ENCODE results near the gene DUSP18. TPM values are rescaled to one million over a fixed set of nuclear protein-coding genes. Genes with fewer than 3 reads are reported as not detected.
A peak's percentile ranks its signal among the peaks of the same experiment; 100 is the strongest.
"Not testable (repeated sequence)": the region's sequence is repeated elsewhere in the genome, so short reads cannot be mapped to it uniquely, and the experiment has no call there.

Gene DUSP18
- total RNA-seq, 1 experiment from 2014 or later = 4.3 TPM

GRCh38 chr22:30679895-30680690, 12.4 kb upstream of the DUSP18 start:
- DNase-seq (ENCODE audit: low read depth) = not testable (repeated sequence)

DNA sequence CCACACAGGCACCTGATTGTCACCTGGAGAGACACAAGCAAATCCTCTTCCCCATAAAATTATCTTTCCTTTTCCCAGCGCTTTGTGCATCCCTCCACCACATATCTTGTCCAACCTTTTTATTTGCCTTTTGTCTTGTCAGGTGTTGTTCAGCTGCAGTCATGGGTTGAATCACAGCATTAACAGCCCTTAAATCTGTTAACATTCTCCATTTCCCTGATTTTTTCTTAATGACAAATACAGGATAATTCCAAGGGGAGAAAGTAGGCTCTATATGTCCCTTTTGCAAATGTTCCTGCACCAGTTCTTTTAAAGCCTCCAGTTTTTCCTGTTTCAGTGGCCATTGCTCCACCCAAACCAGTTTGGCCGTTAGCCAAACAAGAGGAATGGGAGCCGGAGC, 8.9 kb upstream of the DUSP18 start:
- DNase-seq (ENCODE audit: low read depth) = not testable (repeated sequence)

- DNase-seq (ENCODE audit: low read depth) = no peak
Observed at GRCh38 chr22:30675436-30675835, 7.8 kb upstream of the DUSP18 start.

- no peak for DNase-seq (ENCODE audit: low read depth)
Observed at GRCh38 chr22:30674482-30674881, 6.8 kb upstream of the DUSP18 start.

GRCh38 chr22:30673136-30673535, 5.5 kb upstream of the DUSP18 start:
- no peak for DNase-seq (ENCODE audit: low read depth)

GRCh38 chr22:30671071-30671470, 3.4 kb upstream of the DUSP18 start:
- no peak for DNase-seq (ENCODE audit: low read depth)

DNA sequence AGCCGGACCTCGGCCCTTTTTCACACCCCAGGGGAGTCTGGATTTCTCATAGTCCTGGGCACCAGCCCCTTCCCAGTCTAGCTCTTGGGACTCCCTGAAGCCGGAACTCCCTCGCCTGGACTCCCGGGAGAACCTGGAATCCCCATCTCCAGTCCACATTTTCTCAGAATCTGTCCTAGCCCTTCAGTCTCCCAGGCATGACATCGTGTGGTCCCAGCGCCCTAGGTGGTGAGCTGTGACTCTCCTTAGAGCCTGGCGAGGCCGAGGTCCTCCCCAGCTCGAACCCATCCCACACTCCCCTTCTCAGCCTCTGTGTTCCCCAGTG, 673 bp upstream of the DUSP18 start:
- DNase-seq (ENCODE audit: low read depth) = peak; percentile 17

GRCh38 chr22:30667107-30667493, 575 bp downstream of the DUSP18 start:
- DNase-seq (ENCODE audit: low read depth) = no peak

DNA sequence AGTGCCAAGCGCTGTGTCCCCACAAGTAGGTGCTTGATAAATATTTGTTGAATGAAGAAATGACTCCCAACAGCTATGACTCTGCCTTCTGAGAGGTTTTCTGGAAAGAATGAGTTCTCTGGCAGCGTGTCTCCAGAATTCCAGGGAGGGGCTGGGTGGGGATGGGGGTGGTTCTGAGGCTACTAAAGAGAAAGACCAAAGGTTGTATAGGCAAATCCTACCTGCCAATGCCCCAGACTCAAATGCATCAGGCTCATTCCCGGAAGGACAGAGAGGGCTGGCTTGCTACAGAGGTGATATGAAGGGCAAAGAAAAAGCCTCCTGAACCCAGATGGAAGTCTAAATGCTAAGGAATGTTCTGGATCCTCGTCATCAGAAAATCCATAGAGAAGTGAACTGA, 1.9 kb downstream of the DUSP18 start:
- no peak for DNase-seq (ENCODE audit: low read depth)

GRCh38 chr22:30665266-30665665, 2.4 kb downstream of the DUSP18 start:
- no peak for DNase-seq (ENCODE audit: low read depth)

DNA sequence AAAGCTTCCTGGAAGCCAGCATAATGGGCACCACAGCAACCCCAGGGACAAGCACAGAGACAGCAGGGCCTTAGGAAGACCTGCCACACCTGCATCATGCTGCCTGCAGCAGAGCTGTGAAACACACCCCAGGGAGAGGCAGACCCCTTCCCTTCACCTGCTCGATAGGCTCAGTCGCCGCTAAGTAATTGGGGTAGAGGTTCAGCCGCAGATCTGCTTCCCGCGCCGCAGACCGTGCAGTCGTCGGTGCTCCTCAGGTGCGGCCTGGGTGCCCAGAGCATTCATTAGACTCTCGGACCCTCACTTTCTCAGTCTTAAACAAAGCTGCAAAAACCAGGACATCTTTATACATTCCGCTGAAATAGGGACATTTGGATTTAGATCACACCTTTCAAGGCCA, 2.9 kb downstream of the DUSP18 start:
- no peak for DNase-seq (ENCODE audit: low read depth)

- DNase-seq (ENCODE audit: low read depth) = no peak
Observed at GRCh38 chr22:30662040-30662439, 5.6 kb downstream of the DUSP18 start.

DNA sequence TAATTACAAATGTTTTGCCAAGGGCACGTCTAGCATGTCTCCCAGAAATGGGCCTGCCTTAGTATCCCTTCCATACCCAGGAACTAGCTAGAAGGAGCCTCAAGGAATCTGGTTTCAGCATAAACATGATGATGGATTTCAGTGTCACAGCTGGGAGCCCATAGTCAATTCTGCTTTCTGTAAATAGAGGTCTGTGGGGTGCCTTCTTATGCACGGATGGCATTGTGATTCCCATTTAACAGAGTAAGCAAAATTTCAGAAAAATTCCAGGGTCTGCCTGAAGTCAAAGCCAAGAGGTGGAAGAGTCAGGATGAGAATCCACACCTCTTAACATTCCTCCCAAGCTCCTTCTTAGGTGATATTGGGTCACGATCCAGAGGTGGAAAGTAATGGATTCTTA, 12.1 kb downstream of the DUSP18 start:
- no peak for DNase-seq (ENCODE audit: low read depth)

- DNase-seq (ENCODE audit: low read depth) = no peak
Observed at GRCh38 chr22:30654361-30654760, 13.3 kb downstream of the DUSP18 start.

- DNase-seq (ENCODE audit: low read depth) = no peak
Observed at GRCh38 chr22:30652852-30653251, 14.8 kb downstream of the DUSP18 start.

DNA sequence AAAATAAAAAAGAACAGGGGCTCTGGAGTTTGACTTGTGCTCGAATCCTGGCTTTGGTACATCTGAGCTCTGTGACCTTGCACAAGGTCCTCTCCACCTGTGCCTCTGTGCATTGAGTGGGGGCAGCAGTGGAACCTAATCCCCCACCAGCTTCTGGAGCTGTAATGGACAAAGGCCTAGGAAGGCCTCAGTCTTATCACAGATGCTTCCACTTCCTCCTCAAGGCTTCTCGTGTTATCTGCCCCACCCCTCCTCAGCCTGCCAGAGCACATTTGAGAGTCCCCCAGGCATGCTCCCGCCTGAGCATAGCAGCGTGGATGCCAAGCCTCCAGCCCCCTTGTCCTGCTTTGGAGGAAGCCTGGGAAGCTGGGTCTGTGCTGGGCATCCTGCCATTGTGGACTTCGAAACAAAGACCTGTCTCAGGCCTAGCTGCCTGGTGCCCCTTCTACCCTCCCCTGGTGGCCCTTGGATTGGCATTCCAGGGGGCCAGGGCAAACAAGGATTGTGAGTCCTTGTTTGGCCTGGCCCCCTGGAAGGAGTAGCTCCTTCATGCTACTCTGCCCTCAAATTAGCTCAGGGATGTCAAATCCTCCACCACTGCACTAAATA, 17.1 kb downstream of the DUSP18 start:
- DNase-seq (ENCODE audit: low read depth) = no peak

DNA sequence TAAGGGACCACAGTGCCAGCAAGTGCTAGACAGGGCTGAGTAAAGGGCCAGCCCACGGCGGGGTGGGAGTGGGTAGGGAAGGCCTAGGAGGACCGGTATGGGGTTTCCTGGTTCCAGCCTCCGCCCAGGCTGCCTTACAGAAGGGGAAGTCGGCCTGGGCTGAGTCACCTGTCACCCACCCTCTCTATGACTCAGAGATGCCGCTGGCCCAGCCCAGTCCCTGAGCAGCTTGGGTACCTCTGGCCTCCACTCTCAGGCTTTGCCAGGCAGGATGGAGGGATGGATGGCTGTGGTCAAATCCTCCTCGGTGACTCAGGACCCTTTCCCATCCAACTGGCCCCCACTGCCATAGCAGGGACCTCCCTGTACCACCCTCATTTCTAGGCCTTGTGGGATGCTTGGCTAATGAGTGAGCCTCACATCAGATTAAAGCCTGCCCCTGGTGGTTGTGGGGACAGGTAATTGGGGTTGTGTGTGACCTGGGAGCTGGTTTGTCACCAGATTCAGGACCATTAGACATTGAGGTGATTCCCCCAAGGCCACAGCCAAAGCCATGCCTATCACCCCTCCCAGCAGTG, 18.2 kb downstream of the DUSP18 start:
- DNase-seq (ENCODE audit: low read depth) = peak; percentile 96

GRCh38 chr22:30648825-30649224, 18.9 kb downstream of the DUSP18 start:
- no peak for DNase-seq (ENCODE audit: low read depth)

GRCh38 chr22:30647536-30647935, 20.1 kb downstream of the DUSP18 start:
- DNase-seq (ENCODE audit: low read depth) = no peak

GRCh38 chr22:30646518-30647160, 21.0 kb downstream of the DUSP18 start:
- no peak for DNase-seq (ENCODE audit: low read depth)

GRCh38 chr22:30643055-30643875, 24.4 kb downstream of the DUSP18 start:
- DNase-seq (ENCODE audit: low read depth) = no peak

DNA sequence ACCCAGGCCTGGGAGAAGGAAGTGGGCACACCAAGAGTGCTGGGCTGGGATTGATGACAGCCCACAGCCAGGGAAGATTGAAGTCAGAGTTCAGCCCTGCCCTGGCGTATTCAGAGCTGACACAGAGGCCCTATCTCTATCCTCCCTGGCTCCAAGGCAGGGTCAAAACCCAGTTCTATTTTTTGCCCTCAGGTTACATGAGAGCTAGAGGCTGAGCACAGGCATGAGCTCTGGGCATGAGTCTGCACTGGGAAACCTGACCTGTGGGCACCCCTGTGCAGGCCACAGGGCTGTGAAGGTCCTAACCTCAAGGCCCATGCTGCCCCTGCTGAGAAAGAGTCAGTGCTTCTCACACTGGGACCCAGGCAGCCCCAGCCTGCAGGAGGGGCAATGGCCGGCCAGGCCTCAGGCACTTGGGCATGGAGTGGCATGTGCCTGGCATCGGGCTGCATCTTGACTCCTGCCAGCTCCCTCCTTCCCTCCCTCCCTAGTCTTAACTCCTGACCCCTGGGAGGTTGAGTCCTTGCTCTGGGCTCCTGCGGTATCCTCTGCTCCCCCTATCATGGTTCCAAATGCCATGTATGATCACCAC, 26.7 kb downstream of the DUSP18 start:
- DNase-seq (ENCODE audit: low read depth) = no peak
